SH-SY5Y (cell line): ENCODE results near the gene DIRAS1.

ENCODE experiments used
- GATA2 ChIP-seq: IDR thresholded peaks from 2 replicates; pipeline ENCODE4 v1.6.1; 2011; ENCODE audit warnings: mild to moderate bottlenecking, low read depth, low read length
- GATA3 ChIP-seq: IDR thresholded peaks from 2 replicates; pipeline ENCODE4 v1.6.1; 2011; ENCODE audit warnings: low read depth, mild to moderate bottlenecking, low read length, moderate library complexity

The DIRAS1 gene

GRCh38 chr19:2665103-2665502, 56.1 kb downstream of the DIRAS1 start:
- TF ChIP-seq GATA3 (no peak), GATA2 (no peak)
